Hippocampal formation (tissue), 2 donors: ENCODE data around the gene HEATR1.
"Not testable (repeated sequence)": the region's sequence is repeated elsewhere in the genome, so short reads cannot be mapped to it uniquely, and the experiment has no call there.

Experiments used
- DNase-seq, 2 donors: peaks; one replicate each; lab custom pipeline; 2025; lab: John Stamatoyannopoulos, UW

HEATR1 gene

DNA sequence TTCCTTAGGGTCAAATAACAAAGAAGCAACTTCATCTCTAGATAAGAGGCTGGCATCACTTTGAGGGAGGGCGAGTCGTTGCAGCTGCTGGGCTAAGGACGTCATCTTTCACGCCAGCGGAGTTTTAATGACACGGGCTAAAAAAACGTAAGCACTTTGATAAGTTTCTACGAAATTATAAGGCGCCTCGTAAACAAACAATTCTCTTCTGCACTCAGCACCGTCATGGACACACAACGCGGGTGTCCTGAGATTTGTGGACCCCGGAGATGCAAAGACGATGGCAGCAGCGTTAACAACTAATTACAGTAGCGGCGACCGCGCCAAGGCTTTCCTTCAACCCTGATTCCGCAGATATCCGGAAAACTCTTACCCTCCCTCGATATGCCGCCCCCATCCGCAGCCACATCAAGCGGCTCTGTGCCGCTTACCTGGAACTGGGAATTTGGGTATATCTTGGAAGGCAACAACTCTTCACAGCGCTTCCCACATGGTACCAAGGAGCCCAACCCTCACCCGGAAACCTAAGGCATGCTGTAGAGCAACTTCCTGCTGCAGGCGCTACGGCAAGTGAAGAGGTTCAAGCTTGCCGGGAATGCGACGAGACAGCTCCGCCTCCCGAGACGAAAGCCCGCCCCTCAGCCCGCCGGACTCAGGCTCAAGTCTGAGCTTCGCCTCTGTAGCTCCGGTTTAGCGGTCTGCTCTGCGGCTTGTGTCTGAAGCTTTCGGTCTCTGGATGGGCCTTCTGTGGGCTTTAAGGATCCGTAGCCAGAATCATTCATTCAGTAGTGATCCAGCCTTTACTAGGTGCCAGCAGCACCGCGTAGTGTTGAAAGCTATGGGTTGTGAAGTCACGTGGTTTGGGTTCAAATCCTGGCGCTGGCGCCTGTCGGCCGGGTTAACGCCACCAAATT lies at the start of gene HEATR1:
TSS of gene HEATR1 (minus strand) at position 526 of the 914 bp plus-strand sequence. CDS start at position 105, 421 bp downstream.
- peak; percentile 93 for DNase-seq

- no peak for DNase-seq
These were observed 40.8 kb upstream of the HEATR1 start for GRCh38 chr1:236645016-236645680.

GRCh38 chr1:236642763-236643162 lies 38.4 kb upstream of the HEATR1 start:
- no peak for DNase-seq

- no peak for DNase-seq
These were observed 35.4 kb upstream of the HEATR1 start for GRCh38 chr1:236639686-236640085.

DNA sequence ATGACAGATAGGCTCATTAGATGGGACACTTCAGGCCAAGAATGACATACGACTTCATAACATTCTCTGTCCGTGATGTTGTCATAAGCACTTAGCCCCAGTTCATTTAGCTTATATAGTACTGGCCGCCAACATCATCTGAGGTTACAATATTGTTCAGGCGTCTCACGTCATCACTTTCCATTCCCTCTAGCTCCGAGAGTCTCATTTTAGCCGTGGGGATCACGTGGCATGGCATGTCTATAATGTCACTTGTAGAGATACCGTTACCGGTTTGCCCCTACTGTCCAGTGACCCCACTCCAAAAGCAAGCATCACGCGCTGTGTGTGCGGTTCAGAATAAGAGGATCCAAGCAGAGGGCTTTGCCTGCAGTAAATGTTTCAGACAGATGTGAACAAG lies 34.6 kb upstream of the HEATR1 start:
- DNase-seq = no peak

DNA sequence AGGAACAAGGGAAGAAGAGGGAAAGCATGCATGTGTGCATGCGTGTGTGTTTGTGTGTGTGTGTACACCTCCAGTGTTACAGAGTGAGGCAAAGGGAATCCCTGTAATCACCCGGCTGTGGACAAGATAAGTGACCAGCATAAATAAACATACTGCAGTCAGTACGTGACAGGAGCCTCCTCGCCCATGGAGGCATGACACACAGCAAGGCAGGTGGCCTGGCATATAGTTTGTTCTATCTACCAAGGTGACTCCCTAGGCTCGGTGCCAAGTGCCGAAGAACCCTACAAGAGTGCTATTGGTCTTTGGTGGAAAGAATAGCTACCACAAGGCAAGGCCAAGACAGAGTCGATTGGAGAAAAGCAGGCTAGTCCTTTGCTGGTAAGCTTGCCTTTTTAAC lies 31.7 kb upstream of the HEATR1 start:
- no peak for DNase-seq

DNA sequence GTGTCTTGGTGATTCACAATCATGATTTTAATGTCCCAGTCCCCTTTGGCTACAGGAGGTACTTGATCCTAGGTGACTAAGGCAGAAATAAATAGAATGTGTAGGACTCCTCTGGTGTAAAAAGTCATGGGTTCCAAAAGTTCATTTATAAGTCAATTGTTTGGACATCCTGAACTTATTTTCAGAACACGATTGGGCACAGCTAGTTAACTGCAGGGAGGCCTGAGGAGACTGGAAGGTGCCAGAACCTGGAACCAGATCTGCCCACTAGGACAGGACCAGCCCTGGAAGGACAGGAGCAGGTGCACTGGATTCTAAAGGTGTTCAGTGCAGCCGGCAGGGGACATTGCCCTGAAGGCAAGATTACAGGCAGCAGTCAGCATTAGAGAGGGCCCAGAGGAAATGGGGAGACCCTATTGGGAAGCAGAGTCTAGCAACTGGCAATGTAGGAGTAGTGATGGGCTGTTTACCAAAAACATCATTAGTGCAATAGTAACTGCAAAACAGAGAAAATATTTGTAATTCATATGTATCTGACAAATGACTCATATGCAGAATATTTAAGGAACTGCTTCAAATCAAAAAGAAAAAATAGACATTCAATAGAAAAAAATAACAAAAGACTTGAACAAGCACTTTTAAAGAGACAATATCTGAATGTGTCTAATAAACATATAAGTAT lies 23.6 kb upstream of the HEATR1 start:
- DNase-seq = no peak

DNA sequence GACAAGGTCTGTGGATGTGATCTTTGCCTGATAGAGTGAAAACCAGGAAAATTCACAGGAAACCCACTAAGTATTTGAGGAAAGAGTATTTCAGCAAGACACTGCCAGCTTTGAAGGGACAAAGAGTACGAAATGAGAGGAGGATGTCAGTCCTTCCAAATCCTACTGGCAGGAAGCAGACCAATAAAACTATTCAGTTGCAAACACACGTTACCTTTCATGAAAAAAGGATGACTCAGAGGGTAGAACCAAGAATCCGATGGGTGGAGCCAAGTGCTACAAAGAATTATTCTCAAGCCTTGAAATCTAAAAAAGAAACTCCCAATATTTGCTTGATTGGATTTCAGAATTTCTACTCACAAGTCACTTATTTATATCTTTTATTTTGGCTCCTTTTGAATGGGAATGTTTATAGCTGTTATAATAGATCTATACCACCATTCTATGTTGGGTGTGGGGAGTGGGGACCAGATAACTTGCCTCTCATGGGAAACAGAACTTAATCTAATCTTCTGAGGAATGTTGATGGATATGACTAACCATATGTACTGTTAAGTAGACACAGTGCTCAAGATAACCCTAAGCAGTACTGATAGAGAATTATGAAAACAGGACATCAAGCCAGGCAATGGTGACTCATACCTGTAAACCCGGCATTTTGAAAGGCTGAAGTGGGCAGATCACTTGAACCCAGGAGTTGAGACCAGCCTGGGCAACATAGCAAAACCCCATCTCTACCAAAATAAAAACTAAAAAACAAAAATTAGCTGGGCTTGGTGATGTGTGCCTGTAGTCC lies 19.3 kb upstream of the HEATR1 start:
- DNase-seq = no peak

GRCh38 chr1:236622407-236622806 lies 18.1 kb upstream of the HEATR1 start:
- DNase-seq = no peak

DNA sequence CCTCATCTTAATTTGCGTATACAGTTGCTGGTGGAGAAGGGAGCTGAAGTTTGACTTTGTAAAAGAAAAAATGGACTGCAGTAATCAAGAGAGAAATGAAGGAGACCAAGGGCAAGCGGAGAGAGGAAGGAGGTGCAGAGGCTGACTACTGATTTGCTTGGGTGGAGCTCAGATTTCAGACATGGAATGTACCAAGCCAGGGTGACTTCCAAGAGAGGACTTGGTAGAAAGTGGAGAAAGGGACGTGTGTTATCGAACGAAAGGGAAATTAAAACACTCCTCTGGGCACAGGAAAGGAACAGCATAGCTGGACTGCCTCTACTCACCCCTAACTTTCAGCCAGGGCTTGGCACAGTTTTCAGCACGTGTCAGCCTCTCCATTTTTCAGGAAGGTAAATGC lies 15.1 kb upstream of the HEATR1 start:
- no peak for DNase-seq

DNA sequence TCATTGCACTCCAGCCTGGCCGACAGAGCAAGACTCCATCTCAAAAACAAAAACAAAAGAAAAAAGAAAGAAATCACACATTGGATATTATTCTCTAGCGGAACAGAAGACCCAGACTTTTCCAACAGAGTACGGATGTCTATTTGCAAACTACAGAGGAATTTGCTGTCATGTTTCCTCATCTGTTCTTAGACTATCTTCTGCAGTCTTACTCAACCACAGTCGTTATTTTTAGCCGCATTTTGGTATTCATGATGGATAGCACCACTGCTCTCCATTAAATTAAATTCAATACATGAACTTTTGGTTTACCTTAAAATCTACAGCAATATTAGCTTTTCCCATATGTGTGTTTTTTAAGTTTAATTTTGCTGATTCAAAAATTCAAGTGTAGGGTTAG lies 14.2 kb upstream of the HEATR1 start:
- no peak for DNase-seq

GRCh38 chr1:236615399-236616148 lies 11.3 kb upstream of the HEATR1 start:
- no peak for DNase-seq

- no peak for DNase-seq
These were observed 8.0 kb upstream of the HEATR1 start for GRCh38 chr1:236612349-236612748.

DNA sequence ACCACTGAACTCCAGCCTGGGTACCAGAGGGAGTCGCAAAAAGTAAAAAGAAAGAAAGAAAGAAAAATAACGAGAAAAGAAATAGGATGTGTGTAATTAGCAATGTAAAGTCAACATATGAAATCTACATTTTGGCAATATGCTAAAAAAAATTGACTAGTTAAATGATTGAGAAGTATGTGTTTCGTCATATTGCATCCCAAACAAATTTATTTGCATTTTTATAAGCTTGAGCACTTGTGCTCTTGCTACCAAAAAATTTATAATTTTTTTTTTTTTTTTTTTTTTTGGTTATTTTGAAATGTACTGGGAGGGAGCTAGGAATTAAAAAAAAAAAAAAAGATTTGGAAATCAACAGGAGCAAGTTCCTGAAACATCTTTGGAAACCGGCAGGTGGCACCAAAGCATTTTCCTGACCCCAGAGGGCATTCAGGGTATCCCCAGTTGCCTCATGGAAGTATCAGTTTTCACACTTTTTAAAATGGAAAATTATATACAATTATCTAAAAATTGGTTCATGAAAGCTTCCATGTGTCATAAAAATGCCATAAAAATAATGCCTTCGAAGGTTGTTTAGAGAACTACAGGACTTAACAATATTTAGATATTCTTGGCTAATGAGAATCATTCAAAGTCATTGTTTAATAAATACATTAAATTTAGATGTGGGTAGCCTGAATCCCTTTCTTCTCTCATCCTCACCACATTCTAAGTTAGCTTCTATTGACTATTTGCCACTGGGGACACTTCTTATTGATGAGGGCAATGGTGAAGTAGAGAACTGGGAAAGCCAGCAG lies 4.8 kb upstream of the HEATR1 start:
- peak; percentile 33 to 45 for DNase-seq

- DNase-seq = not testable (repeated sequence)
These were observed 3.3 kb upstream of the HEATR1 start for GRCh38 chr1:236607597-236607996.

- DNase-seq = no peak
These were observed 840 bp upstream of the HEATR1 start for GRCh38 chr1:236604905-236605806.

- DNase-seq = no peak
These were observed 2.1 kb downstream of the HEATR1 start for GRCh38 chr1:236602171-236602570.

GRCh38 chr1:236590553-236591150 lies 13.7 kb downstream of the HEATR1 start:
- no peak for DNase-seq

GRCh38 chr1:236589531-236589930 lies 14.8 kb downstream of the HEATR1 start:
- DNase-seq = no peak
